RWPE1 (cell line): ENCODE data around the gene GARS1.

ENCODE experiments used
- CTCF ChIA-PET: fragments of 350-600 bp; sonication (Branson Sonifier 250); formaldehyde crosslinking; extraction: SDS; loops from one replicate; lab custom pipeline; 2021; lab: Yijun Ruan, JAX
- POLR2A ChIA-PET: fragments of 400-600 bp; formaldehyde crosslinking; extraction: SDS; loops from one replicate; lab custom pipeline; 2020; ENCODE audit warnings: antibody characterized with exemption; ENCODE audit not compliant: low non-redundant PET; lab: Yijun Ruan, JAX
- DNase-seq: peaks from one replicate; pipeline ENCODE4 v3.0.0; 2012; ENCODE audit warnings: low spot score
- H3K27ac ChIP-seq: fragments of 450-650 bp; 2 replicates; pipeline ENCODE4 v1.5.1; 2017
- CTCF ChIP-seq: fragments of 450-650 bp; conservative IDR thresholded peaks from 2 replicates; pipeline ENCODE4 v1.5.1; 2017; ENCODE audit warnings: low read depth, mild to moderate bottlenecking

Gene GARS1

GRCh38 chr7:30678805-30679204, 84.1 kb downstream of the GARS1 start:
- DNase-seq, result no peak
- no peak for TF ChIP-seq CTCF
- POLR2A ChIA-PET, result no interaction called here
- CTCF ChIA-PET, result interaction anchor here (0.8 to 1.2 kb wide), 2 partner anchors 14 to 62 kb away, joined by 3 read pairs; no protein-coding TSS in a partner anchor
- H3K27ac ChIP-seq, result no peak overlapping the region

- CTCF ChIA-PET, result no interaction called here
- POLR2A ChIA-PET, result no interaction called here
- no peak overlapping the region for H3K27ac ChIP-seq
- no peak for TF ChIP-seq CTCF
- no peak for DNase-seq
Measured at GRCh38 chr7:30679664-30680063, 85.0 kb downstream of the GARS1 start.

GRCh38 chr7:30681331-30681797, 86.7 kb downstream of the GARS1 start:
- H3K27ac ChIP-seq, result no peak overlapping the region
- no peak for TF ChIP-seq CTCF
- ChIA-PET POLR2A (no interaction called here), CTCF (interaction anchor here (1.4 kb wide), 1 partner anchor 35 kb away, joined by 4 read pairs; no protein-coding TSS in a partner anchor)
- DNase-seq, result no peak

- no peak for TF ChIP-seq CTCF
- H3K27ac ChIP-seq, result no peak overlapping the region
- ChIA-PET POLR2A (no interaction called here), CTCF (interaction anchor here (1.4 kb wide), 1 partner anchor 35 kb away, joined by 4 read pairs; no protein-coding TSS in a partner anchor)
- no peak for DNase-seq
Measured at GRCh38 chr7:30681815-30682211, 87.1 kb downstream of the GARS1 start.

- no peak within 1 kb of the TSS for H3K27ac ChIP-seq
- no peak for TF ChIP-seq CTCF
- ChIA-PET POLR2A (no interaction called here), CTCF (interaction anchor here (1.4 kb wide), 1 partner anchor 34 kb away, joined by 4 read pairs; no protein-coding TSS in a partner anchor)
- no peak for DNase-seq
Measured at GRCh38 chr7:30682212-30683083, 87.8 kb downstream of the GARS1 start, which contains the start of gene CRHR2. TSS of gene CRHR2 (minus strand) at chr7:30682456. CDS start at chr7:30682280, 176 bp downstream.

- ChIA-PET CTCF (interaction anchor here (0.7 kb wide), 1 partner anchor 18 kb away, joined by 3 read pairs; no protein-coding TSS in a partner anchor), POLR2A (no interaction called here)
- DNase-seq, result no peak
- TF ChIP-seq CTCF, result no peak
- H3K27ac ChIP-seq, result no peak overlapping the region
Measured at GRCh38 chr7:30683306-30683705, 88.6 kb downstream of the GARS1 start.
